A549 (cell line): ENCODE data around the gene ACYP1. TPM values are rescaled to one million over a fixed set of nuclear protein-coding genes. Genes with fewer than 3 reads are reported as not detected.

Experiments
- ATAC-seq, 2 experiments: fragments of 200-7000 bp in 1 of 2; fragments of >200 bp in 1 of 2; cut with Nextera tagmentation in 1 of 2; cut with Tn5 transposase in 1 of 2; 3 replicates each; pipeline versions ENCODE4 v1.8.0 to v1.9.1; 2018 to 2020; ENCODE audit warnings: mild to moderate bottlenecking in 1 of 2, moderate library complexity in 1 of 2
- CTCF ChIA-PET: fragments of 300-600 bp; sonication (Branson Sonifier 250); formaldehyde crosslinking; extraction: SDS; loops from one replicate; lab custom pipeline; 2021; ENCODE audit warnings: antibody characterized with exemption, inconsistent platforms; lab: Yijun Ruan, JAX
- POLR2A ChIA-PET: fragments of 350-600 bp; formaldehyde crosslinking; extraction: SDS; loops from one replicate; lab custom pipeline; 2021; ENCODE audit warnings: antibody characterized with exemption, inconsistent platforms; lab: Yijun Ruan, JAX
- DNase-seq, 2 experiments: peaks; one replicate each; pipeline versions ENCODE4 v3.0.0 to v3.0.0-alpha.2; 2011 to 2016; ENCODE audit warnings: low read depth in 1 of 2, low spot score in 1 of 2
- FAIRE-seq: peaks from 2 replicates; lab custom pipeline; 2011; peaks lifted over from hg19 to GRCh38; lab: Jason Lieb, UNC
- H3K27ac ChIP-seq, 2 experiments: fragments of >200 bp; sonication (Bioruptor Twin); formaldehyde crosslinking; 3 replicates each; pipeline ENCODE4 v1.5.1; 2016 to 2017
- H3K4me1 ChIP-seq: fragments of >200 bp; sonication (Bioruptor Twin); formaldehyde crosslinking; 3 replicates; pipeline ENCODE4 v1.6.1; 2016
- H3K4me2 ChIP-seq: fragments of >200 bp; sonication (Bioruptor Twin); formaldehyde crosslinking; 3 replicates; pipeline ENCODE4 v1.6.1; 2016
- H3K4me3 ChIP-seq: fragments of >200 bp; sonication (Bioruptor Twin); formaldehyde crosslinking; 3 replicates; pipeline ENCODE4 v1.5.1; 2016
- H3K9me3 ChIP-seq: fragments of >200 bp; sonication (Bioruptor Twin); formaldehyde crosslinking; 3 replicates; pipeline ENCODE4 v1.6.1; 2016
- BHLHE40 ChIP-seq: IDR thresholded peaks from 2 replicates; pipeline ENCODE4 v1.6.1; 2012; ENCODE audit warnings: low read depth, low read length, inconsistent platforms
- CEBPB ChIP-seq, 2 experiments: fragments of >200 bp in 1 of 2; sonication (Bioruptor Twin) in 1 of 2; formaldehyde crosslinking in 1 of 2; IDR thresholded peaks; 2 replicates each; pipeline ENCODE4 v1.6.1; 2012 to 2016
- CHD2 ChIP-seq: fragments of 150-350 bp; IDR thresholded peaks from 2 replicates; pipeline ENCODE4 v1.6.1; 2014; ENCODE audit warnings: low read length; ENCODE audit not compliant: partially characterized antibody
- CHD4 ChIP-seq: fragments of 200-600 bp; sonication (generic); IDR thresholded peaks from 2 replicates; pipeline ENCODE4 v1.6.1; 2016; ENCODE audit warnings: antibody characterized with exemption, mild to moderate bottlenecking, borderline replicate concordance
- EHF ChIP-seq: fragments of 250-450 bp; sonication (Bioruptor Pico); IDR thresholded peaks from 2 replicates; pipeline ENCODE4 v1.5.0; 2020; ENCODE audit warnings: mild to moderate bottlenecking
- FOSB ChIP-seq: fragments of 250-450 bp; sonication (Bioruptor Pico); IDR thresholded peaks from 2 replicates; pipeline ENCODE4 v1.5.0; 2020; ENCODE audit warnings: mild to moderate bottlenecking, moderate library complexity
- FOXS1 ChIP-seq: fragments of 250-450 bp; sonication (Bioruptor Pico); IDR thresholded peaks from 2 replicates; pipeline ENCODE4 v1.5.0; 2020; ENCODE audit warnings: mild to moderate bottlenecking, moderate library complexity
- HDAC2 ChIP-seq: fragments of 200-600 bp; sonication (generic); IDR thresholded peaks from 2 replicates; pipeline ENCODE4 v1.6.1; 2016
- JUN ChIP-seq, 2 experiments: fragments of >200 bp; sonication (Bioruptor Twin); formaldehyde crosslinking; IDR thresholded peaks; 2 replicates in 1 of 2; 3 replicates in 1 of 2; pipeline ENCODE4 v1.6.1; 2016 to 2017
- KDM5A ChIP-seq: fragments of 200-600 bp; sonication (generic); IDR thresholded peaks from 2 replicates; pipeline ENCODE4 v1.6.1; 2016; ENCODE audit warnings: antibody characterized with exemption, mild to moderate bottlenecking
- MAZ ChIP-seq: fragments of 150-350 bp; IDR thresholded peaks from 2 replicates; pipeline ENCODE4 v1.6.1; 2014; ENCODE audit warnings: antibody characterized with exemption, low read depth, low read length, borderline replicate concordance
- NR3C1 ChIP-seq: fragments of >200 bp; sonication (Bioruptor Twin); formaldehyde crosslinking; IDR thresholded peaks from 3 replicates; pipeline ENCODE4 v1.6.1; 2017
- POLR2A ChIP-seq: IDR thresholded peaks from 2 replicates; pipeline ENCODE4 v1.6.1; 2012; ENCODE audit warnings: mild to moderate bottlenecking, low read length
- RAD21 ChIP-seq, 2 experiments: fragments of >200 bp in 1 of 2; sonication (Bioruptor Twin) in 1 of 2; formaldehyde crosslinking in 1 of 2; IDR thresholded peaks in 1 of 2; conservative IDR thresholded peaks in 1 of 2; 2 replicates in 1 of 2; 3 replicates in 1 of 2; pipeline ENCODE4 v1.6.1; 2012 to 2018; ENCODE audit warnings: inconsistent platforms in 1 of 2
- RARB ChIP-seq: fragments of 250-450 bp; sonication (Bioruptor Pico); IDR thresholded peaks from 2 replicates; pipeline ENCODE4 v1.8.0; 2021; ENCODE audit warnings: mild to moderate bottlenecking, moderate library complexity
- REST ChIP-seq: fragments of 200-600 bp; sonication (generic); IDR thresholded peaks from 2 replicates; pipeline ENCODE4 v1.6.1; 2016; ENCODE audit warnings: antibody characterized with exemption, mild to moderate bottlenecking, moderate library complexity
- RFX5 ChIP-seq: fragments of 450-650 bp; IDR thresholded peaks from 2 replicates; pipeline ENCODE4 v1.7.1; 2014; ENCODE audit warnings: antibody characterized with exemption, mild to moderate bottlenecking, moderate library complexity
- SMC3 ChIP-seq: fragments of >200 bp; sonication (Bioruptor Twin); formaldehyde crosslinking; IDR thresholded peaks from 3 replicates; pipeline ENCODE4 v1.6.1; 2018; ENCODE audit warnings: inconsistent platforms
- ZC3H11A ChIP-seq: fragments of 450-650 bp; IDR thresholded peaks from 2 replicates; pipeline ENCODE4 v1.6.1; 2014; ENCODE audit warnings: antibody characterized with exemption, mild to moderate bottlenecking
- ZFP36 ChIP-seq: fragments of 450-650 bp; IDR thresholded peaks from 2 replicates; pipeline ENCODE4 v1.6.1; 2014; ENCODE audit warnings: borderline replicate concordance; ENCODE audit not compliant: partially characterized antibody
- WGBS: methylation state at CpG from one replicate; pipeline ENCODE4 v1.1.6; 2017; ENCODE audit errors: missing lambda C conversion rate; 5-methylcytosine and 5-hydroxymethylcytosine counted together
- polyA plus RNA-seq, 4 experiments: library from polyadenylated mRNA; depleted of rRNA in 3 of 4; stranded (reverse); fragments of >200 nt; fragmentation: RNase III in 1 of 4; extraction: RNeasy Plus Mini Kit Qiagen cat#74134 plus additional on column Dnase treatment in 1 of 4; gene quantifications; 2 replicates in 3 of 4; 3 replicates in 1 of 4; pipeline ENCODE4 v1.2.3, GENCODE V29; 2011 to 2017
- TF ChIP-seq, protein P1 (sequence below): IDR thresholded peaks from 2 replicates; pipeline ENCODE4 v1.6.1; 2012
- TF ChIP-seq, protein P2 (sequence below): fragments of >200 bp; sonication (Bioruptor Twin); formaldehyde crosslinking; IDR thresholded peaks from 3 replicates; pipeline ENCODE4 v1.5.1; 2016
- TF ChIP-seq, protein P3 (sequence below): IDR thresholded peaks from 2 replicates; pipeline ENCODE4 v1.6.1; 2012

The ACYP1 gene
- polyA plus RNA-seq, 2 of the 4 experiments (the other 2 are of a cell fraction): 34.3 to 36.7 TPM

DNA sequence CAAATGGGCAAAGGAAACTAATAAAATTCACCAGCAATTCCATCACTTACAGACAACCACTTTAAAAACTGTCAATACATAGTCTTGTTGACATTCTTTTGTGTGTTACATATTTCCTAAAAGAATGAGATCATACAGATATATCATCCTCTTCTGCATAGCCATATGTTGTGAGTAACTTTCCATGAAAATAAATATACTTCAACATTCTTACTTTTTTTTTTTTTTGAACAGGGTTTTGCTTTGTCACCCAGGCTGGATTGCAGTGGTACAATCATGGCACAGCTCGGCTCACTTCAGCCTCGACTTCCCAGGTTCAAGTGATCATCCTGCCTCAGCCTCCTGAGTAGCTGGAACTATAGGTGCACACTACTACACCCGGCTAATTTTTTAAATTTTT, 26.5 kb upstream of the ACYP1 start:
- Histone ChIP-seq H3K4me2 (no peak overlapping the region), H3K4me3 (no peak overlapping the region)
- TF ChIP-seq ZC3H11A (no peak), JUN (IDR thresholded peaks at IDR 0.05) (no peak), CHD2 (no peak), REST (no peak), HDAC2 (no peak), FOSB (CRISPR knock-in tag) (no peak), CEBPB (IDR thresholded peaks at IDR 0.05) (no peak), RFX5 (no peak), POLR2A (no peak), CHD4 (no peak), MAZ (no peak), BHLHE40 (no peak), FOXS1 (CRISPR knock-in tag) (no peak), RAD21 (conservative IDR thresholded peaks at IDR 0.05 in 1 of 2, IDR thresholded peaks at IDR 0.05 in 1 of 2) (no peak), RARB (CRISPR knock-in tag) (no peak), ZFP36 (no peak), NR3C1 (no peak)
- TF ChIP-seq, protein P1, sequence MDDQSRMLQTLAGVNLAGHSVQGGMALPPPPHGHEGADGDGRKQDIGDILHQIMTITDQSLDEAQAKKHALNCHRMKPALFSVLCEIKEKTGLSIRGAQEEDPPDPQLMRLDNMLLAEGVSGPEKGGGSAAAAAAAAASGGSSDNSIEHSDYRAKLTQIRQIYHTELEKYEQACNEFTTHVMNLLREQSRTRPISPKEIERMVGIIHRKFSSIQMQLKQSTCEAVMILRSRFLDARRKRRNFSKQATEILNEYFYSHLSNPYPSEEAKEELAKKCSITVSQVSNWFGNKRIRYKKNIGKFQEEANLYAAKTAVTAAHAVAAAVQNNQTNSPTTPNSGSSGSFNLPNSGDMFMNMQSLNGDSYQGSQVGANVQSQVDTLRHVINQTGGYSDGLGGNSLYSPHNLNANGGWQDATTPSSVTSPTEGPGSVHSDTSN: no peak
- TF ChIP-seq, protein P2, sequence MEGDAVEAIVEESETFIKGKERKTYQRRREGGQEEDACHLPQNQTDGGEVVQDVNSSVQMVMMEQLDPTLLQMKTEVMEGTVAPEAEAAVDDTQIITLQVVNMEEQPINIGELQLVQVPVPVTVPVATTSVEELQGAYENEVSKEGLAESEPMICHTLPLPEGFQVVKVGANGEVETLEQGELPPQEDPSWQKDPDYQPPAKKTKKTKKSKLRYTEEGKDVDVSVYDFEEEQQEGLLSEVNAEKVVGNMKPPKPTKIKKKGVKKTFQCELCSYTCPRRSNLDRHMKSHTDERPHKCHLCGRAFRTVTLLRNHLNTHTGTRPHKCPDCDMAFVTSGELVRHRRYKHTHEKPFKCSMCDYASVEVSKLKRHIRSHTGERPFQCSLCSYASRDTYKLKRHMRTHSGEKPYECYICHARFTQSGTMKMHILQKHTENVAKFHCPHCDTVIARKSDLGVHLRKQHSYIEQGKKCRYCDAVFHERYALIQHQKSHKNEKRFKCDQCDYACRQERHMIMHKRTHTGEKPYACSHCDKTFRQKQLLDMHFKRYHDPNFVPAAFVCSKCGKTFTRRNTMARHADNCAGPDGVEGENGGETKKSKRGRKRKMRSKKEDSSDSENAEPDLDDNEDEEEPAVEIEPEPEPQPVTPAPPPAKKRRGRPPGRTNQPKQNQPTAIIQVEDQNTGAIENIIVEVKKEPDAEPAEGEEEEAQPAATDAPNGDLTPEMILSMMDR: no peak
- TF ChIP-seq, protein P3, sequence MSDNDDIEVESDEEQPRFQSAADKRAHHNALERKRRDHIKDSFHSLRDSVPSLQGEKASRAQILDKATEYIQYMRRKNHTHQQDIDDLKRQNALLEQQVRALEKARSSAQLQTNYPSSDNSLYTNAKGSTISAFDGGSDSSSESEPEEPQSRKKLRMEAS: no peak
- TF ChIP-seq, all 56 proteins: peak for 0
- FAIRE-seq (no peak), DNase-seq (no peak), ATAC-seq (no peak)
- Histone ChIP-seq H3K27ac (no peak overlapping the region), H3K9me3 (no peaks in the 10 kb centered on the region), H3K4me1 (no peaks in the 10 kb centered on the region)
- ChIA-PET POLR2A (no interaction called here), CTCF (interaction anchor here (0.7 to 13.1 kb wide), 10 partner anchors 11 to 231 kb away, joined by 3 to 148 read pairs (median 8); partner anchors contain the start of gene EIF2B2)
- WGBS: 77% methylated on average over 3 of the region's 3 CpGs

- TF ChIP-seq, protein P1: no peak
- no peak for TF ChIP-seq EHF (CRISPR knock-in tag)
- peak; percentile 65 for TF ChIP-seq SMC3
- TF ChIP-seq, protein P2: peak; percentile 86
- no peak for TF ChIP-seq KDM5A
- peak; percentile 84 to 93 for TF ChIP-seq RAD21 (conservative IDR thresholded peaks at IDR 0.05 in 1 of 2, IDR thresholded peaks at IDR 0.05 in 1 of 2)
- FAIRE-seq: no peak
- Histone ChIP-seq H3K4me3 (no peak overlapping the region), H3K4me1 (no peaks in the 10 kb centered on the region), H3K4me2 (no peak overlapping the region), H3K27ac (no peak overlapping the region), H3K9me3 (no peaks in the 10 kb centered on the region)
- ATAC-seq: peak; percentile 90 to 94
- POLR2A ChIA-PET: interaction anchor here (1.3 to 1.4 kb wide), 2 partner anchors 19 to 207 kb away, joined by 3 to 6 read pairs; partner anchors contain the start of gene ZC2HC1C
- 53% methylated on average over 7 of the region's 7 CpGs for WGBS
- CTCF ChIA-PET: interaction anchor here (0.6 to 13.1 kb wide), 78 partner anchors 8 to 483 kb away, joined by 3 to 148 read pairs (median 6); partner anchors contain the start of genes ACYP1, EIF2B2, MLH3 and PGF
- peak; percentile 43 to 63 for DNase-seq
Observed at GRCh38 chr14:75088566-75089373, 24.9 kb upstream of the ACYP1 start.
